Ectodermal cell (in vitro differentiated cells): ENCODE measurements around the gene PMP22. TPM values are rescaled to one million over a fixed set of nuclear protein-coding genes. Genes with fewer than 3 reads are reported as not detected.

Experiments
- H3K27ac ChIP-seq: 2 replicates; pipeline ENCODE4 v1.7.0; 2013; ENCODE audit warnings: mild to moderate bottlenecking, low read depth, low read length; ENCODE audit not compliant: insufficient read depth, poor library complexity, severe bottlenecking
- H3K27me3 ChIP-seq: 2 replicates; pipeline ENCODE4 v1.7.0; 2013; ENCODE audit warnings: mild to moderate bottlenecking, low read length; ENCODE audit not compliant: insufficient read depth, control insufficient read depth, poor library complexity, severe bottlenecking
- H3K36me3 ChIP-seq: one replicate; pipeline ENCODE4 v1.7.0; 2013; ENCODE audit warnings: low read length; ENCODE audit not compliant: control insufficient read depth, insufficient read depth
- H3K4me1 ChIP-seq: one replicate; pipeline ENCODE4 v1.7.0; 2013; ENCODE audit warnings: low read length; ENCODE audit not compliant: control insufficient read depth, insufficient read depth
- H3K4me3 ChIP-seq: 2 replicates; pipeline ENCODE4 v1.7.0; 2013; ENCODE audit warnings: low read depth, low read length, control low read depth; ENCODE audit not compliant: insufficient read depth
- H3K9me3 ChIP-seq: 2 replicates; pipeline ENCODE4 v1.7.0; 2013; ENCODE audit warnings: mild to moderate bottlenecking, low read length, moderate library complexity; ENCODE audit not compliant: control insufficient read depth
- WGBS, 2 experiments: methylation state at CpG; one replicate each; pipeline ENCODE4 v1.1.7; 2013; ENCODE audit warnings: missing lambda C conversion rate in 2 of 2; 5-methylcytosine and 5-hydroxymethylcytosine counted together
- polyA plus RNA-seq, 4 experiments: library from polyadenylated mRNA; stranded (reverse); fragments of 50-300 nt; gene quantifications; one replicate each; pipeline ENCODE4 v1.2.3, GENCODE V29; 2013

The PMP22 gene
- 17.2 TPM for polyA plus RNA-seq (2013, experiment 1 of 4)
- 13.1 TPM for polyA plus RNA-seq (2013, experiment 2 of 4)
- 13.3 TPM for polyA plus RNA-seq (2013, experiment 3 of 4)
- polyA plus RNA-seq (2013, experiment 4 of 4) = 16.2 TPM

DNA sequence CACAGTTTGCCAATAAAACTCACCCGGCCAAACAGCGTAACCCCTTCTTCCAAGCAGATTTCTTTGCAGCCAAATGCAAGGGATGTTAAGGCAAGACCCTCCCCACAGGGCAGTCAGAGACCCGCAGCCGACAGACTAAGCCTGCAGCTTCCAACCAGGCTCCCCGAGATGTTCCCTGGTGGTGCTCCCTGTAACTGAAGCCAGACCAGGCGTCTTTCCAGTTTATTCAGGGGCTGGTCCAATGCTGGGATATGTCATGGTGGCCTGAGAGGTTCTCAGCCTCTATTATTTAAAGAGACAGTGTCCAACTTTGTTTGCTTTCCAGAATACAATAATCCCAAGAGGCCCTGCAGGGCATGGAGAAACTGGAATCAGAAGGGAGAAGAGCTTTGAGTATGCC is at the start of gene PMP22:
Gene PMP22, minus strand, starts transcription at position 196 of the 400 bp plus-strand sequence. CDS start 4,599 bp downstream, outside the sequence.
- Histone ChIP-seq H3K36me3 (no peaks in the 10 kb centered on the region), H3K9me3 (no peaks in the 10 kb centered on the region), H3K4me1 (peaks cover 15% of the 10 kb centered on the region), H3K27me3 (peaks cover 55% of the 10 kb centered on the region), H3K4me3 (no peak within 1 kb of the TSS), H3K27ac (no peak within 1 kb of the TSS)
- 78 to 82% methylated on average over 6 of the region's 6 CpGs for WGBS, 2 experiments

GRCh38 chr17:15311996-15312395 is 46.9 kb upstream of the PMP22 start:
- 91 to 96% methylated on average over 5 of the region's 5 CpGs for WGBS, 2 experiments

DNA sequence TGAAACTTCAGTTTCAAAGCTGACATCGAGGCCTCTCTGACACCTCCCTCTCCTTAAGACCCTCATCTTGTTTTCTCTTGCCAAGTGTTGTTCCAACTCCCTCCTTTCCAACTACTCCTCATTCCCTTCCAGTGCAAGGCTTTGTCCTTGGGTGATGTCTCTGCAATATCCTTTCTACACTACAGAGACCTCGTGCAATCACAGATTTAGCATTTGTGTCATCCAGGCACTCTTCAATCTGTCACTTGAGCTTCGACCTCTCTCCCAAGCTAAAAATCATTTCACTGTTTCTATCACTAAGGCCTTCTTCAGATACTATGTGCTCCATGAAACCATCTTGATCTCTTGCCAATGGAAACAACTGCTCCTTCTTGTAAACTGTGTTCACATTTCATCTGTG is 44.7 kb upstream of the PMP22 start:
- H3K4me1 ChIP-seq = no peaks in the 10 kb centered on the region
- H3K4me3 ChIP-seq = no peak overlapping the region
- H3K9me3 ChIP-seq = no peaks in the 10 kb centered on the region
- WGBS, 2 experiments = 90 to 95% methylated on average over 3 of the region's 3 CpGs
- H3K27ac ChIP-seq = no peak overlapping the region
- H3K27me3 ChIP-seq = no peaks in the 10 kb centered on the region
- no peaks in the 10 kb centered on the region for H3K36me3 ChIP-seq

More at GRCh38 chr17:15311996-15312395, 46.9 kb upstream of the PMP22 start:
- H3K9me3 ChIP-seq = no peaks in the 10 kb centered on the region
- H3K36me3 ChIP-seq = no peaks in the 10 kb centered on the region
- no peaks in the 10 kb centered on the region for H3K4me1 ChIP-seq
- no peak overlapping the region for H3K27ac ChIP-seq
- H3K27me3 ChIP-seq = no peaks in the 10 kb centered on the region
- no peak overlapping the region for H3K4me3 ChIP-seq

- 90 to 94% methylated on average over 3 of the region's 3 CpGs for WGBS, 2 experiments
- Histone ChIP-seq H3K27me3 (no peaks in the 10 kb centered on the region), H3K36me3 (no peaks in the 10 kb centered on the region), H3K4me1 (no peaks in the 10 kb centered on the region), H3K9me3 (no peaks in the 10 kb centered on the region), H3K27ac (no peak overlapping the region), H3K4me3 (no peak overlapping the region)
These were observed 44.1 kb upstream of the PMP22 start for GRCh38 chr17:15309236-15309635.

GRCh38 chr17:15308758-15309157 is 43.6 kb upstream of the PMP22 start:
- no peaks in the 10 kb centered on the region for H3K9me3 ChIP-seq
- H3K4me3 ChIP-seq = no peak overlapping the region
- no peaks in the 10 kb centered on the region for H3K4me1 ChIP-seq
- H3K27me3 ChIP-seq = no peaks in the 10 kb centered on the region
- no peaks in the 10 kb centered on the region for H3K36me3 ChIP-seq
- no peak overlapping the region for H3K27ac ChIP-seq
- WGBS, 2 experiments = 92 to 94% methylated on average over 7 of the region's 7 CpGs

GRCh38 chr17:15307710-15308111 is 42.6 kb upstream of the PMP22 start:
- Histone ChIP-seq H3K4me3 (no peak overlapping the region), H3K36me3 (no peaks in the 10 kb centered on the region), H3K27me3 (no peaks in the 10 kb centered on the region), H3K27ac (no peak overlapping the region), H3K4me1 (no peaks in the 10 kb centered on the region), H3K9me3 (no peaks in the 10 kb centered on the region)
- WGBS, 2 experiments = 69 to 78% methylated on average over 4 of the region's 4 CpGs

GRCh38 chr17:15303851-15304250 is 38.7 kb upstream of the PMP22 start:
- H3K27ac ChIP-seq = no peak overlapping the region
- H3K4me1 ChIP-seq = no peaks in the 10 kb centered on the region
- H3K36me3 ChIP-seq = no peaks in the 10 kb centered on the region
- H3K9me3 ChIP-seq = no peaks in the 10 kb centered on the region
- 88 to 91% methylated on average over 12 to 13 of the region's 14 CpGs for WGBS, 2 experiments
- H3K4me3 ChIP-seq = no peak overlapping the region
- H3K27me3 ChIP-seq = no peaks in the 10 kb centered on the region

- Histone ChIP-seq H3K36me3 (no peaks in the 10 kb centered on the region), H3K9me3 (no peaks in the 10 kb centered on the region), H3K4me3 (no peak overlapping the region), H3K4me1 (no peaks in the 10 kb centered on the region), H3K27ac (no peak overlapping the region), H3K27me3 (no peaks in the 10 kb centered on the region)
- 91 to 94% methylated on average over 3 of the region's 3 CpGs for WGBS, 2 experiments
These were observed 38.1 kb upstream of the PMP22 start for GRCh38 chr17:15303268-15303667.

- H3K4me3 ChIP-seq = no peak overlapping the region
- H3K27me3 ChIP-seq = no peaks in the 10 kb centered on the region
- H3K36me3 ChIP-seq = no peaks in the 10 kb centered on the region
- H3K4me1 ChIP-seq = no peaks in the 10 kb centered on the region
- no peaks in the 10 kb centered on the region for H3K9me3 ChIP-seq
- WGBS, 2 experiments = 89 to 97% methylated on average over 6 of the region's 6 CpGs
- no peak overlapping the region for H3K27ac ChIP-seq
These were observed 36.7 kb upstream of the PMP22 start for GRCh38 chr17:15301845-15302244.

- H3K4me1 ChIP-seq = no peaks in the 10 kb centered on the region
- H3K27me3 ChIP-seq = no peaks in the 10 kb centered on the region
- no peak overlapping the region for H3K27ac ChIP-seq
- H3K9me3 ChIP-seq = no peaks in the 10 kb centered on the region
- no peak overlapping the region for H3K4me3 ChIP-seq
- H3K36me3 ChIP-seq = no peaks in the 10 kb centered on the region
- WGBS, 2 experiments = 95 to 98% methylated on average over 4 to 5 of the region's 5 CpGs
These were observed 33.0 kb upstream of the PMP22 start for GRCh38 chr17:15298176-15298575.

GRCh38 chr17:15293558-15293957 is 28.4 kb upstream of the PMP22 start:
- Histone ChIP-seq H3K36me3 (no peaks in the 10 kb centered on the region), H3K4me3 (no peak overlapping the region), H3K27me3 (no peaks in the 10 kb centered on the region), H3K9me3 (no peaks in the 10 kb centered on the region), H3K27ac (no peak overlapping the region), H3K4me1 (peaks cover 8% of the 10 kb centered on the region)
- 87 to 89% methylated on average over 3 of the region's 3 CpGs for WGBS, 2 experiments
